ENCODE data around the gene FMO2. TPM values are rescaled to one million over a fixed set of nuclear protein-coding genes. Genes with fewer than 3 reads are reported as not detected.

The FMO2 gene
- polyA plus RNA-seq, 3 donors: not detected

DNA sequence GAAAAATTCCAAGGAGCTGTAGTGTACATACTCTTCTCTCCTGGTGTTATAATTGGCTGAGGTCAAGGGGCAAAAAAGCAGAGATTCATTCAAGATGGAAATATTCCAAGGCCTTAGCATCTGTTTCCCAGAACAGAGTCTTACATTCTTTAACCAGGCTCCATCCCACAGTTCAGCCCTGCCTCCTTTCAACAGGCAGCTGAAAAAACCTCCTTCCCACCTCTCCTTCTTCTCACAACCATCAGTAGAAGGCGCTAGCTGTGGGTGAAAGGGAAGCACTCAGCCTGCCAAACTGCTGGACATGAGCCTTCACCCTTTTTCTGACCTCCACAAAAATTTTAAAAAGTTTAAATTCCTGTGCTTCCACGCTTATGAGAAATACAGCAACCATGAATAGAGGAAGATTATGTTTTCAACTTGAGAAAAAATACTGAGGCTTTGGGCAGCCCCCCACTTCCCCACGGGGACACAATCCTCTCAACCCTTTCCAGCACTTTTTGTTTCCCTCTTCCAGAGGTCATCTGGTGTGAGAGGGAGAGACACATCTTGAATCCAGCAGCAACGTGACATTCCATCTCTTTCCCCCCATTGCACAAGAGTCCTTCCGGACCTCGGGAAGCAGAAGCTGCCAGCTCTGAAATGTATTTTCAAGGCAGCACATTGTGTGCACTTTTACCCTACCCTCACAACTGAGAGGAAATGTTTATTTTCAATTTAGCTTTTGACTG, 43.2 kb upstream of the FMO2 start:
- 31% methylated on average over 2 of the region's 6 CpGs for WGBS (ENCODE audit: insufficient coverage)
- DNase-seq: no peak
- no peak overlapping the region for H3K27ac ChIP-seq (ENCODE audit: low read depth in 1 of 2, low read length in 2 of 2)
- no peaks in the 10 kb centered on the region for H4K20me1 ChIP-seq (ENCODE audit: insufficient read depth, low read length)
- no peak overlapping the region for H3K27ac Mint-ChIP-seq
- H3K4me3 Mint-ChIP-seq: no peak overlapping the region
- no peaks in the 10 kb centered on the region for H3K27me3 ChIP-seq (ENCODE audit: control insufficient read depth in 2 of 2, insufficient read depth in 2 of 2, low read length in 2 of 2)
- H3K4me1 ChIP-seq (ENCODE audit: control insufficient read depth in 1 of 2, insufficient read depth in 2 of 2, low read length in 2 of 2): no peaks in the 10 kb centered on the region
- H3K79me2 ChIP-seq (ENCODE audit: insufficient read depth, low read length): no peaks in the 10 kb centered on the region
- no peak overlapping the region for H3K9ac ChIP-seq (ENCODE audit: insufficient read depth, low read length, poor library complexity, severe bottlenecking)
- no peaks in the 10 kb centered on the region for H3K4me1 Mint-ChIP-seq
- no peaks in the 10 kb centered on the region for H3K9me3 ChIP-seq (replicated peaks in 1 of 2; ENCODE audit: control insufficient read depth in 1 of 2, insufficient read depth in 1 of 2, low read length in 2 of 2)
- TF ChIP-seq, protein P1, sequence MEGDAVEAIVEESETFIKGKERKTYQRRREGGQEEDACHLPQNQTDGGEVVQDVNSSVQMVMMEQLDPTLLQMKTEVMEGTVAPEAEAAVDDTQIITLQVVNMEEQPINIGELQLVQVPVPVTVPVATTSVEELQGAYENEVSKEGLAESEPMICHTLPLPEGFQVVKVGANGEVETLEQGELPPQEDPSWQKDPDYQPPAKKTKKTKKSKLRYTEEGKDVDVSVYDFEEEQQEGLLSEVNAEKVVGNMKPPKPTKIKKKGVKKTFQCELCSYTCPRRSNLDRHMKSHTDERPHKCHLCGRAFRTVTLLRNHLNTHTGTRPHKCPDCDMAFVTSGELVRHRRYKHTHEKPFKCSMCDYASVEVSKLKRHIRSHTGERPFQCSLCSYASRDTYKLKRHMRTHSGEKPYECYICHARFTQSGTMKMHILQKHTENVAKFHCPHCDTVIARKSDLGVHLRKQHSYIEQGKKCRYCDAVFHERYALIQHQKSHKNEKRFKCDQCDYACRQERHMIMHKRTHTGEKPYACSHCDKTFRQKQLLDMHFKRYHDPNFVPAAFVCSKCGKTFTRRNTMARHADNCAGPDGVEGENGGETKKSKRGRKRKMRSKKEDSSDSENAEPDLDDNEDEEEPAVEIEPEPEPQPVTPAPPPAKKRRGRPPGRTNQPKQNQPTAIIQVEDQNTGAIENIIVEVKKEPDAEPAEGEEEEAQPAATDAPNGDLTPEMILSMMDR (IDR thresholded peaks at IDR 0.05): no peak
- H3K27me3 Mint-ChIP-seq (ENCODE audit: low read depth in 3 of 3): peaks cover 0 to 2% (median 2%) of the 10 kb centered on the region in 3 donors
- peaks cover 0 to 4% (median 0%) of the 10 kb centered on the region in 7 donors for H3K9me3 Mint-ChIP-seq
- no peak overlapping the region for H3K4me2 ChIP-seq (replicated peaks; ENCODE audit: extremely low read depth, low read length, poor library complexity, severe bottlenecking)
- no peak overlapping the region for H2AFZ ChIP-seq (ENCODE audit: insufficient read depth, low read depth, low read length, poor library complexity, severe bottlenecking)
- H3K36me3 ChIP-seq (replicated peaks in 1 of 2; ENCODE audit: control insufficient read depth in 1 of 2, insufficient read depth in 2 of 2, low read length in 2 of 2): no peaks in the 10 kb centered on the region
- intact Hi-C loops (cut with micrococcal nuclease): no loop called here
- no peak overlapping the region for H3K4me3 ChIP-seq (replicated peaks in 1 of 3; ENCODE audit: low read depth in 2 of 3, low read length in 3 of 3)
- H3K36me3 Mint-ChIP-seq: no peaks in the 10 kb centered on the region

DNA sequence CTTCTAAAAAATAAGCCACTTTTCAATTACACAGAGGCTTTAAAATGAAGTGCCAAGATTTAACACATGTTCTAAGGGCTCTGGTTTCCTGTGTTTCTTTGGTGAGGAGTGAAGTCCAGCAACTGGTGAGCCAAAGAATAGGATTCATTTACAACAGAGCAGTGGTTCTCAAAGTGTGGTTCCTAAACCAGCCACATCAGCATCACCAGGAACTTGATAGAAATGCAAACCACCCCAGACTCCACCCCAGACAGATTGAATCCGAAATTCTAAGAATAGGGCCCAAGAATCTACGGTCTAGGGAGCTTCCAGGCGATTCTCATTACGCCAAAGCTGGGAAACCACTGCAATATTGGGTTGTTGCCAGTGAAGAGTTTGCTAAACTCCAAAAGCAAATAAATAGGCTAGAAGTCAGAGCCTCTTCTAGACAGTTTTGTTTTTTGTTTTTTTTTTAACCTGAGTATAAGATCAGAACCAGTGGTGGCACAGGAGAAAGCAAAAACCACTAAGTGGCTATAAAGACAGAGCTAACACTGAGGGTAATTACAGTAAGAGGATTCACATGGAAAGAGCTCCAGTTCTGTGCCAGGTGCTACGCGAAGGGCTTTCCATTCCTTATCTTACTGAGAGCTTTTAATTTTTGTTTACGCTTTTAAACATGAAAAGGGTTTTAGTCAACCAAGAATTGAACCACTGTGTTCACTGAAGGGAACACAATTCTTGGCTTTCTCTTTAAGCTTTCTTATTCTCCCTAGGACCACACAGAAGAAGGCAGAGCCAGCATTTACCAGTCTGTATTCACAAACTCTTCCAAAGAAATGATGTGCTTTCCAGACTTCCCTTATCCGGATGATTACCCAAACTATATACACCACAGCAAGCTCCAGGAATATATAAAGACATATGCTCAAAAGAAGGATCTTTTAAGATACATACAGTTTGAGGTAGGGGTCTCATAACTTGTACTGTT, 42.4 kb upstream of the FMO2 start:
- Mint-ChIP-seq H3K9me3 (peaks cover 0 to 4% (median 0%) of the 10 kb centered on the region in 7 donors), H3K4me1 (no peaks in the 10 kb centered on the region), H3K4me3 (no peak overlapping the region), H3K36me3 (no peaks in the 10 kb centered on the region), H3K27me3 (ENCODE audit: low read depth in 3 of 3) (peaks cover 0 to 4% (median 2%) of the 10 kb centered on the region in 3 donors), H3K27ac (no peak overlapping the region)
- 100% methylated on average over 1 of the region's 8 CpGs for WGBS (ENCODE audit: insufficient coverage)
- H3K4me3 ChIP-seq (replicated peaks in 1 of 3; ENCODE audit: low read depth in 2 of 3, low read length in 3 of 3): no peak overlapping the region
- no peaks in the 10 kb centered on the region for H3K27me3 ChIP-seq (ENCODE audit: control insufficient read depth in 2 of 2, insufficient read depth in 2 of 2, low read length in 2 of 2)
- H3K9me3 ChIP-seq (replicated peaks in 1 of 2; ENCODE audit: control insufficient read depth in 1 of 2, insufficient read depth in 1 of 2, low read length in 2 of 2): no peaks in the 10 kb centered on the region
- no peaks in the 10 kb centered on the region for H3K79me2 ChIP-seq (ENCODE audit: insufficient read depth, low read length)
- H2AFZ ChIP-seq (ENCODE audit: insufficient read depth, low read depth, low read length, poor library complexity, severe bottlenecking): no peak overlapping the region
- no peaks in the 10 kb centered on the region for H4K20me1 ChIP-seq (ENCODE audit: insufficient read depth, low read length)
- no peak overlapping the region for H3K4me2 ChIP-seq (replicated peaks; ENCODE audit: extremely low read depth, low read length, poor library complexity, severe bottlenecking)
- TF ChIP-seq, protein P1 (IDR thresholded peaks at IDR 0.05): no peak
- H3K36me3 ChIP-seq (replicated peaks in 1 of 2; ENCODE audit: control insufficient read depth in 1 of 2, insufficient read depth in 2 of 2, low read length in 2 of 2): no peaks in the 10 kb centered on the region
- no peaks in the 10 kb centered on the region for H3K4me1 ChIP-seq (ENCODE audit: control insufficient read depth in 1 of 2, insufficient read depth in 2 of 2, low read length in 2 of 2)
- intact Hi-C loops (cut with micrococcal nuclease): no loop called here
- H3K9ac ChIP-seq (ENCODE audit: insufficient read depth, low read length, poor library complexity, severe bottlenecking): no peak overlapping the region
- H3K27ac ChIP-seq (ENCODE audit: low read depth in 1 of 2, low read length in 2 of 2): no peak overlapping the region
- no peak for DNase-seq
